A549 (cell line): Measurements from ENCODE around the gene CD151. TPM values are rescaled to one million over a fixed set of nuclear protein-coding genes. Genes with fewer than 3 reads are reported as not detected.

Experiments
- ATAC-seq, 2 experiments: fragments of 200-7000 bp in 1 of 2; fragments of >200 bp in 1 of 2; cut with Nextera tagmentation in 1 of 2; cut with Tn5 transposase in 1 of 2; 3 replicates each; pipeline versions ENCODE4 v1.8.0 to v1.9.1; 2018 to 2020; ENCODE audit warnings: mild to moderate bottlenecking in 1 of 2, moderate library complexity in 1 of 2
- CTCF ChIA-PET: fragments of 300-600 bp; sonication (Branson Sonifier 250); formaldehyde crosslinking; extraction: SDS; loops from one replicate; lab custom pipeline; 2021; ENCODE audit warnings: antibody characterized with exemption, inconsistent platforms; lab: Yijun Ruan, JAX
- POLR2A ChIA-PET: fragments of 350-600 bp; formaldehyde crosslinking; extraction: SDS; loops from one replicate; lab custom pipeline; 2021; ENCODE audit warnings: antibody characterized with exemption, inconsistent platforms; lab: Yijun Ruan, JAX
- DNase-seq, 2 experiments: peaks; one replicate each; pipeline versions ENCODE4 v3.0.0 to v3.0.0-alpha.2; 2011 to 2016; ENCODE audit warnings: low read depth in 1 of 2, low spot score in 1 of 2
- FAIRE-seq: peaks from 2 replicates; lab custom pipeline; 2011; peaks lifted over from hg19 to GRCh38; lab: Jason Lieb, UNC
- H3K27ac ChIP-seq, 2 experiments: fragments of >200 bp; sonication (Bioruptor Twin); formaldehyde crosslinking; 3 replicates each; pipeline ENCODE4 v1.5.1; 2016 to 2017
- H3K4me1 ChIP-seq: fragments of >200 bp; sonication (Bioruptor Twin); formaldehyde crosslinking; 3 replicates; pipeline ENCODE4 v1.6.1; 2016
- H3K4me2 ChIP-seq: fragments of >200 bp; sonication (Bioruptor Twin); formaldehyde crosslinking; 3 replicates; pipeline ENCODE4 v1.6.1; 2016
- H3K4me3 ChIP-seq: fragments of >200 bp; sonication (Bioruptor Twin); formaldehyde crosslinking; 3 replicates; pipeline ENCODE4 v1.5.1; 2016
- H3K9me3 ChIP-seq: fragments of >200 bp; sonication (Bioruptor Twin); formaldehyde crosslinking; 3 replicates; pipeline ENCODE4 v1.6.1; 2016
- EHF ChIP-seq: fragments of 250-450 bp; sonication (Bioruptor Pico); IDR thresholded peaks from 2 replicates; pipeline ENCODE4 v1.5.0; 2020; ENCODE audit warnings: mild to moderate bottlenecking
- EHMT2 ChIP-seq: fragments of 200-600 bp; sonication (generic); IDR thresholded peaks from 2 replicates; pipeline ENCODE4 v1.6.1; 2016; ENCODE audit warnings: antibody characterized with exemption, low read depth, mild to moderate bottlenecking, moderate library complexity
- EP300 ChIP-seq, 2 experiments: fragments of >200 bp; sonication (Bioruptor Twin); formaldehyde crosslinking; IDR thresholded peaks; 2 replicates in 1 of 2; 3 replicates in 1 of 2; pipeline ENCODE4 v1.6.1; 2016 to 2017
- ESRRA ChIP-seq: fragments of 150-350 bp; IDR thresholded peaks from 2 replicates; pipeline ENCODE4 v1.6.1; 2014; ENCODE audit warnings: mild to moderate bottlenecking, low read length, borderline replicate concordance
- HOXB13 ChIP-seq: fragments of 250-450 bp; sonication (Bioruptor Pico); IDR thresholded peaks from 2 replicates; pipeline ENCODE4 v1.5.0; 2020; ENCODE audit warnings: low read depth, mild to moderate bottlenecking, moderate library complexity
- JUN ChIP-seq, 2 experiments: fragments of >200 bp; sonication (Bioruptor Twin); formaldehyde crosslinking; IDR thresholded peaks; 2 replicates in 1 of 2; 3 replicates in 1 of 2; pipeline ENCODE4 v1.6.1; 2016 to 2017
- KDM5A ChIP-seq: fragments of 200-600 bp; sonication (generic); IDR thresholded peaks from 2 replicates; pipeline ENCODE4 v1.6.1; 2016; ENCODE audit warnings: antibody characterized with exemption, mild to moderate bottlenecking
- MAX ChIP-seq: IDR thresholded peaks from 2 replicates; pipeline ENCODE4 v1.6.1; 2012
- MYC ChIP-seq: IDR thresholded peaks from 2 replicates; pipeline ENCODE4 v1.6.1; 2012; ENCODE audit warnings: mild to moderate bottlenecking, inconsistent platforms, low read length, improper control_type of control experiment, borderline replicate concordance
- NR3C1 ChIP-seq: fragments of >200 bp; sonication (Bioruptor Twin); formaldehyde crosslinking; IDR thresholded peaks from 3 replicates; pipeline ENCODE4 v1.6.1; 2017
- PBX3 ChIP-seq: IDR thresholded peaks from 2 replicates; pipeline ENCODE4 v1.6.1; 2012
- POLR2A ChIP-seq: IDR thresholded peaks from 2 replicates; pipeline ENCODE4 v1.6.1; 2012; ENCODE audit warnings: mild to moderate bottlenecking, low read length
- RCOR1 ChIP-seq: fragments of 150-350 bp; IDR thresholded peaks from 2 replicates; pipeline ENCODE4 v1.6.1; 2014; ENCODE audit warnings: antibody characterized with exemption, low read length, low read depth
- REST ChIP-seq: fragments of 200-600 bp; sonication (generic); IDR thresholded peaks from 2 replicates; pipeline ENCODE4 v1.6.1; 2016; ENCODE audit warnings: antibody characterized with exemption, mild to moderate bottlenecking, moderate library complexity
- WGBS: methylation state at CpG from one replicate; pipeline ENCODE4 v1.1.6; 2017; ENCODE audit errors: missing lambda C conversion rate; 5-methylcytosine and 5-hydroxymethylcytosine counted together
- polyA plus RNA-seq, 4 experiments: library from polyadenylated mRNA; depleted of rRNA in 3 of 4; stranded (reverse); fragments of >200 nt; fragmentation: RNase III in 1 of 4; extraction: RNeasy Plus Mini Kit Qiagen cat#74134 plus additional on column Dnase treatment in 1 of 4; gene quantifications; 2 replicates in 3 of 4; 3 replicates in 1 of 4; pipeline ENCODE4 v1.2.3, GENCODE V29; 2011 to 2017

Gene CD151
- polyA plus RNA-seq, 2 of the 4 experiments (the other 2 are of a cell fraction), result 409 to 701 TPM

GRCh38 chr11:821512-822371 is 11.0 kb upstream of the CD151 start:
- peak in 1 of 2 experiments; percentile 24; a peak in 1 of 5 replicates for TF ChIP-seq JUN (IDR thresholded peaks at IDR 0.05)
- no peak for TF ChIP-seq MYC
- 0 out of 2 replicates have a peak, but pooled peaks have one; percentile 1 for TF ChIP-seq PBX3
- Histone ChIP-seq H3K4me3 (no peak overlapping the region), H3K27ac (peak overlapping the region; percentile 63 to 90; a peak in 5 of 6 replicates), H3K9me3 (no peaks in the 10 kb centered on the region), H3K4me2 (peak overlapping the region; percentile 97), H3K4me1 (peaks cover 56% of the 10 kb centered on the region)
- WGBS, result 82% methylated on average over 16 of the region's 22 CpGs
- POLR2A ChIA-PET, result interaction anchor here (0.7 to 1.2 kb wide), 3 partner anchors 12 to 13 kb away, joined by 3 to 4 read pairs (median 3); no protein-coding TSS in a partner anchor
- no peak for ATAC-seq
- CTCF ChIA-PET, result interaction anchor here (1.0 to 1.8 kb wide), 5 partner anchors 9 to 20 kb away, joined by 3 to 10 read pairs (median 4); partner anchors contain the start of gene CD151
- no peak for DNase-seq
- no peak for FAIRE-seq

GRCh38 chr11:823441-824291 is 9.1 kb upstream of the CD151 start:
- Histone ChIP-seq H3K9me3 (no peaks in the 10 kb centered on the region), H3K27ac (no peak overlapping the region), H3K4me2 (no peak overlapping the region), H3K4me3 (no peak overlapping the region), H3K4me1 (peaks cover 61% of the 10 kb centered on the region)
- DNase-seq (no peak), ATAC-seq (no peak), FAIRE-seq (no peak)
- WGBS, result 94% methylated on average over 26 of the region's 53 CpGs
- ChIA-PET POLR2A (interaction anchor here (1.6 kb wide), 1 partner anchor 11 kb away, joined by 4 read pairs; no protein-coding TSS in a partner anchor), CTCF (interaction anchor here (0.7 to 1.8 kb wide), 3 partner anchors 9 to 20 kb away, joined by 3 to 4 read pairs (median 4); partner anchors contain the start of gene CD151)
- TF ChIP-seq PBX3 (peak; percentile 53; the same call in 1 of the 2 replicates), EP300 (IDR thresholded peaks at IDR 0.05) (no peak)

GRCh38 chr11:824292-824880 is 8.4 kb upstream of the CD151 start:
- CTCF ChIA-PET, result interaction anchor here (0.7 to 1.5 kb wide), 3 partner anchors 10 to 19 kb away, joined by 3 to 6 read pairs (median 4); no protein-coding TSS in a partner anchor
- no peak overlapping the region for H3K4me3 ChIP-seq
- POLR2A ChIA-PET, result interaction anchor here (1.6 kb wide), 1 partner anchor 10 kb away, joined by 4 read pairs; no protein-coding TSS in a partner anchor
- DNase-seq (no peak), ATAC-seq (no peak), FAIRE-seq (no peak)
- no peak overlapping the region for H3K27ac ChIP-seq
- 95% methylated on average over 43 of the region's 59 CpGs for WGBS
- H3K4me2 ChIP-seq, result no peak overlapping the region
- peaks cover 57% of the 10 kb centered on the region for H3K4me1 ChIP-seq
- TF ChIP-seq HOXB13 (CRISPR knock-in tag), result no peak
- no peak for TF ChIP-seq NR3C1
- no peak for TF ChIP-seq RCOR1
- no peak for TF ChIP-seq EHF
- no peak for TF ChIP-seq EP300 (IDR thresholded peaks at IDR 0.05)
- no peak for TF ChIP-seq MAX
- H3K9me3 ChIP-seq, result no peaks in the 10 kb centered on the region

- no peak for DNase-seq
- FAIRE-seq, result no peak
- Histone ChIP-seq H3K4me2 (peak overlapping the region; percentile 87), H3K27ac (peak overlapping the region in 1 of 2 experiments; percentile 88; a peak in 2 of 6 replicates), H3K4me1 (peaks cover 59% of the 10 kb centered on the region), H3K9me3 (no peaks in the 10 kb centered on the region), H3K4me3 (no peak overlapping the region)
- 72% methylated on average over 11 of the region's 11 CpGs for WGBS
- ChIA-PET POLR2A (interaction anchor here (1.6 kb wide), 1 partner anchor 10 kb away, joined by 4 read pairs; no protein-coding TSS in a partner anchor), CTCF (interaction anchor here (0.7 to 1.5 kb wide), 3 partner anchors 9 to 19 kb away, joined by 3 to 6 read pairs (median 4); no protein-coding TSS in a partner anchor)
- ATAC-seq, result no peak
- no peak for TF ChIP-seq EHMT2
- TF ChIP-seq POLR2A, result no peak
- TF ChIP-seq MYC, result no peak
- TF ChIP-seq REST, result no peak
- peak; percentile 60 for TF ChIP-seq PBX3
- TF ChIP-seq KDM5A, result no peak
- no peak for TF ChIP-seq ESRRA
- no peak for TF ChIP-seq EP300 (IDR thresholded peaks at IDR 0.05)
Measured at GRCh38 chr11:824942-825341, 7.8 kb upstream of the CD151 start.
